ENCODE measurements around the gene RPN1.
"Not testable (repeated sequence)": the region's sequence is repeated elsewhere in the genome, so short reads cannot be mapped to it uniquely, and the experiment has no call there.

Gene RPN1

GRCh38 chr3:128607710-128608048 lies 42.9 kb downstream of the RPN1 start:
- DNase-seq: no peak

GRCh38 chr3:128606094-128606493 lies 44.5 kb downstream of the RPN1 start:
- DNase-seq: no peak

- no peak for DNase-seq
Measured at GRCh38 chr3:128605091-128606046, 45.2 kb downstream of the RPN1 start.

GRCh38 chr3:128603811-128604775 lies 46.5 kb downstream of the RPN1 start:
- DNase-seq: no peak

GRCh38 chr3:128603313-128603712 lies 47.3 kb downstream of the RPN1 start:
- no peak for DNase-seq

- no peak for DNase-seq
Measured at GRCh38 chr3:128598884-128599664, 51.5 kb downstream of the RPN1 start.

- no peak for DNase-seq
Measured at GRCh38 chr3:128597900-128598299, 52.7 kb downstream of the RPN1 start.

- no peak for DNase-seq
Measured at GRCh38 chr3:128592864-128593263, 57.8 kb downstream of the RPN1 start.

GRCh38 chr3:128591738-128592426 lies 58.7 kb downstream of the RPN1 start:
- no peak for DNase-seq

- DNase-seq: no peak
Measured at GRCh38 chr3:128590948-128591347, 59.7 kb downstream of the RPN1 start.

GRCh38 chr3:128589985-128590384 lies 60.6 kb downstream of the RPN1 start:
- DNase-seq: not testable (repeated sequence)

GRCh38 chr3:128588147-128588546 lies 62.5 kb downstream of the RPN1 start:
- DNase-seq: no peak

GRCh38 chr3:128587391-128587790 lies 63.2 kb downstream of the RPN1 start:
- DNase-seq: no peak

- DNase-seq: not testable (repeated sequence)
Measured at GRCh38 chr3:128586932-128587331, 63.7 kb downstream of the RPN1 start.

- not testable (repeated sequence) for DNase-seq
Measured at GRCh38 chr3:128586391-128586790, 64.2 kb downstream of the RPN1 start.

GRCh38 chr3:128585974-128586373 lies 64.6 kb downstream of the RPN1 start:
- DNase-seq: no peak

GRCh38 chr3:128585189-128585588 lies 65.4 kb downstream of the RPN1 start:
- DNase-seq: no peak

- no peak for DNase-seq
Measured at GRCh38 chr3:128584412-128585020, 66.1 kb downstream of the RPN1 start.

GRCh38 chr3:128581566-128581965 lies 69.1 kb downstream of the RPN1 start:
- DNase-seq: no peak

GRCh38 chr3:128579927-128580326 lies 70.7 kb downstream of the RPN1 start:
- no peak for DNase-seq

GRCh38 chr3:128578346-128578745 lies 72.3 kb downstream of the RPN1 start:
- no peak for DNase-seq

GRCh38 chr3:128577711-128578110 lies 72.9 kb downstream of the RPN1 start:
- DNase-seq: no peak
